Stimulated activated CD4-positive, alpha-beta T cell treated with anti-CD3 and anti-CD28 coated beads, Interleukin-1b, Interleukin-23, amount 100 ng/mL, for 4 hours (primary cell): ENCODE data around the gene ECI1.

Experiments
- DNase-seq, 2 donors: peaks; one replicate each; pipeline ENCODE4 v3.0.0-alpha.2; 2020; ENCODE audit warnings: low read depth in 2 of 2

Gene ECI1

GRCh38 chr16:2196162-2196980 lies 55.0 kb downstream of the ECI1 start, which contains the start of gene CASKIN1:
TSS of gene CASKIN1 (minus strand) at chr16:2196605. CDS start at chr16:2196432, 173 bp downstream.
- no peak for DNase-seq

DNA sequence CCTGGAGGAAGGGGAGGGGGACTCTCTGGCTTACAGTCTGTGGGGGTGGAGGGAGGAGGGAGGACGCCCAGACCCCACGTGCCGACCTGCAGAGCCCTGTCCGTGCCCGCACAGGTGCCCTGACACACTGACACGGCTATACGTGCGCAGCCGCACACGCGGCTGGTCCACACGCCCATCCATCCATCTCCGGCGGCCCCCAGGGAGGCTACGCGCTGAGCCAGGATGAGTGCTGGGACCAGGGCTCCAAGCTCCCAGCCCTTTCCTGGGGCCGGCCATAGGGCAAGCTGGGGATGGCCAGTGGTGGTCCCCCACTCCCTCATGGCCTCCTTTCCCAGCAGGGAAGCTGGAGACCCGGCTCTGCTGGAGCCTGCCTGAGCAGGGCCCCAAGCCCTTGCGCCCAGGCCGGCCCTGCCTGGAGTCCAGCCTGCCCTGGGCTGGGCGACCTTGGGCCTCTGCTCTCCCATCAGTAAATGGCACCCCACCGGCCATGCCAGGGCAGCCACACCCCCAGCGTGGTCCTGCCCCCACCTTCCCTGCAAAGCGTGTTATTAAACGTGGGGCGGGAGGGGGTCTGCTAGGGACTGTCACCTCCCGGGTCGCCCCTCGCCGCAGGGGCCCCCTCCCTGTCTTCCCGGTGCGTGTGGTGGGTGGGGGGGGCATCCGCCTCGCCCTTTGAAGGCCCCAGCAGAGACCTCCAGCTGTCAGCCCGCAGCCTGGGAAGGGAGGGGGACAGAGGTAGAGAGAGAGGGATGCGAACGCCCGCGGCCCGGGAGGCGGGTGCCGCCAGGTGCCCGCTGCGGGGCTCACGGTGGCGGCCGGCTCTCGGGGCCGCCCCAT lies 55.8 kb downstream of the ECI1 start:
- no peak for DNase-seq

- peak in 1 of 2 donors; percentile 41 for DNase-seq
Observed at GRCh38 chr16:2194852-2195321, 56.5 kb downstream of the ECI1 start.

GRCh38 chr16:2194166-2194834 lies 57.1 kb downstream of the ECI1 start:
- DNase-seq, result no peak

DNA sequence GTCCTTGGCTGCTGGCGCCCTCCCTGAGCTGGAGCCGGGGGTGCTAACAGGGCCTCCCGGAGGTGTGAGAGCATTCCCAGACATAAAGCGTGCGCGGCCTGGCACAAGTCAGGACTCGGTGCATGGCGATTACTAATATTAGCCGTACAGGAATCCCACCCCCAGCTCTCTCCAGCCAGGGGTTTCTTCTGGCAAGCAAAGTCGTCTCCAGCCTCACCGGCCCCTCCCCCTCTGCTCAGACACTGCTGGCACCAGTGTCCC lies 60.0 kb downstream of the ECI1 start:
- no peak for DNase-seq

- no peak for DNase-seq
Observed at GRCh38 chr16:2190659-2191445, 60.5 kb downstream of the ECI1 start.

DNA sequence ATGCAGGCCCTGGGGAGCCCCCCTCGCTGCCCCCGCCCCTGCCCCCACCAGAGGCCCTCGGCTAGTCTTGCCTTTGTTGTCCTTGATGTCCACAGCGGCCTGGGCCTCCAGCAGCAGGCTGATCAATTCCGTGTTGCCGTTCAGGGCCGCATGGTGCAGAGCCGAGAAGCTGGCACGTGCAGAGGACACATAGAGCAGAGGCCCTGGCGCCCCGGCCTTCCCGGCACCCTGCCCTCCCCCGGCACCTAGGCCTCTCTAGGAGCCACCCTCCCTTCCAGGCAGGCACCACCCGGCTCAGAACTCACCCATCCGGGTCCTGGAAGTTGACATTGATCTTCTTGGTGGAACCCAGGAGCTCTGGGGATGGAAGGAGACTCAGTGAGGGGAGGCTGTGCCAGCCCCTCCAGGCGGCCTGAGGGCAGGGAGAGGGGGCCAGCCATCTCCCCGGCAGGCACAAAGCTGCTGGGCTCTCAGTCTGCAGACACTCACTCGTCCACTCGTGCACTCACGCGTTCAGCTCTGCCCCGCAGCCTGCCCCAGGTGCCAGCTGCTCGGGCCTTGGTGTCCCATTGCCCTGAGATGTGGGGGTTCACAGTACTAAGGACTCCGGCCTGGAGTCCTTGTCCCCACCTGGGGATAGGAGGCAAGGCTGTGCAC lies 61.3 kb downstream of the ECI1 start:
- DNase-seq, result no peak
